ENCODE results near the gene NPTX1.

The NPTX1 gene

DNA sequence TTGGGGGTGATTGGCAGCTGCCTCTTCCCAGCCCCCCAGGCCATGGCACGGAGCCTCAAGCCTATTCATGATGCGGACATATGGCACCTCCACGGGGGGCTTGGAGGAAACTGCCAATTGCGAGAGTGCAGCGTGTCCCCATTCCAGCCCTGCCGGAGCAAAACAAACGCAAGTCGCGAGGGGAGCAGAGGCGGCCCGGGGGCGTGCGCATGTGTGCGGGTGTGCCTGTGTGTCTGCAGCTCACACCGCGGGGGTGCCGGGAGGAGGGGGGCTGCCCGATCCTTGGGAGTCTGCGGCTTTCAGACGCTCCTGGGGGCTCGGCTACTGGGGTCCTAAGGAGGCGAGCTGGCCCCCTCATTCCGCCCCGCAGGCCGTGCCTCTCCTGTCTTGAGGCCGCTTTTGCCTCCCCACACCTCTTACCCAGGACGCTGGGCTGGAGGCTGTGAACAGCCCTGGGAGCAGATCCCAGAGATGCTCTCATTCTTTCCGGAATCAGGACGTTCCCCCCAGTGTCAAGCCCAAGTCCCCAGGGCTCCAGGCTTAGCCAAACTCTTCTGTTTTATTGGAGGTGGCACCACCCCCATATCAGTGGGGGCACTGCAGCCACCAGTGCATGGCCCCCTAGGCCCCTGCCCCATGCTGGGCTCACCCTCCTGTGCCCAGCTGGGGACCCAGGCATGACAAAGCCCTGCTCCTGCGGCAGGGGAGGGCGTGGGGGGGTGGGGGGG is 32.3 kb downstream of the NPTX1 start:
- DNase-seq (ENCODE audit: low read depth, low spot score) = no peak

GRCh38 chr17:80443498-80443897 is 32.9 kb downstream of the NPTX1 start:
- DNase-seq (ENCODE audit: low read depth, low spot score) = no peak

GRCh38 chr17:80442764-80443163 is 33.6 kb downstream of the NPTX1 start:
- no peak for DNase-seq (ENCODE audit: low read depth, low spot score)

GRCh38 chr17:80442323-80442659 is 34.1 kb downstream of the NPTX1 start:
- DNase-seq (ENCODE audit: low read depth, low spot score) = no peak

- no peak for DNase-seq (ENCODE audit: low read depth, low spot score)
Observed at GRCh38 chr17:80441598-80442322, 34.6 kb downstream of the NPTX1 start.

GRCh38 chr17:80441133-80441578 is 35.3 kb downstream of the NPTX1 start:
- no peak for DNase-seq (ENCODE audit: low read depth, low spot score)

DNA sequence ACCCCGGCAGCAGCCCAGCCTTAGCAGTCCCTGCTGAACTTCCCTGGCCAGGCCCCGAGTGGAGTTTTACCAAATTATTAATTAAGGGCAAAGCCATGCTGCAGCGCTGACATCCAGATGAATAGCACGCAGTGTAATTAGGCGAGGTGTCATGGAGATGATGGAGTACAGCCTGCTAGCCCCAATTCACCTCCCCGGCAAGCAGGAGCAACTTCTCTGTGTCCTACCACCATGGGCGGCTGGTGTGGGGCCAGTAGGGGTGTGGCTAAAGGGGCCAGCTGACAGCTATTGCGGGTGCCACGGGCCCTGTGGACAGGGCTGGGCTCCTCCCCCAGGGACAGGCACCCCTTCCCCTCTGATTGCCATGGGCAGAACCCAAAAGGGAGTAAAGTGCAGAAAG is 36.9 kb downstream of the NPTX1 start:
- no peak for DNase-seq (ENCODE audit: low read depth, low spot score)

- no peak for DNase-seq (ENCODE audit: low read depth, low spot score)
Observed at GRCh38 chr17:80438806-80439205, 37.6 kb downstream of the NPTX1 start.

DNA sequence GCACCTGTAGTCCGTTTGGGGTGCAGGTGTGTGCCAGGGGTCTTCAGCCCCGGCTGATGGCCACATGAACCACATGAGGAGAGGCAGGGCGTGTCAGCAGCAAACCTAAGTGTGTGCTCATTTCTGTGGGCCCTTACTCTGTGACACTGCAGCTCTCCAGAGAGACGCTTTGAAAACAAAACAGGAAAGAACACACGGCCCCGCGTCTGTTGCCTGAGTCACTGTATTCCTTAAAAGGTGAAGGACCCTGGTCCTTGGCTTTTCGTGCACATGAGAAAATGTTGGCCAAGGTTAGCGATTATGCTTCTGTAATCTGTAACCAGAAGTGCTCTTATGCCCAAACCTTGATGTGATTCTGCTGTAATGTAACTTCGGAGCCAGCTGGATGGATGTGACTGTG is 38.9 kb downstream of the NPTX1 start:
- DNase-seq (ENCODE audit: low read depth, low spot score) = no peak

GRCh38 chr17:80433916-80434666 is 42.3 kb downstream of the NPTX1 start:
- DNase-seq (ENCODE audit: low read depth, low spot score) = no peak

DNA sequence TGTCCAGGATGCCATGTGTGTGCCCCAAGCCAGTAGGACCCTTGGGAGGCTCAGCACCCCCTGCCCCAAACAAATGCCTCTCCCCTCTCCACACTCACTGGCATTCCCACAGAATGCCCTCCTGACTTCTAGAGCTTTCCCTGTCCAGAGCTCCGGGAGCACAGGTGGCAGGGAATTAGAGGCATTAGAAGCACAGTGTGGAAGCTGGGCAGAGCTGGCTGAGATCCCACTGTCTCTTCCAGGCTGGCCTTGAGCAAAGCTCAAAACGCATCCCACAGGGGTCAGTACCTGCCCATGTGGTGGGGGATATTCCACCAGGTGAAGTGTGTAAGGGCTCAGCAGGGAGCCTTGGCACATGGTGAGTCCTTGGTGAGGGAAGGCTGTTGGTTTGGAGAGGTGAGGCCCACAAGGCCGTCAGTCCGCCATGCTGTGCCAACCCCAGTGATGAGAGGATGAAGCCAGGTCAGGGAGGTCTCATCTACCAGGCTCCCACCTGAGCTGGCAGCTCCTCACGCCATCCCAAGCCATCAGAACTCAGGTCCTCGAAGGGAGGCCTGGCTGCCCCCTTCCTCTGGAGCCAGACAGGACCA is 43.4 kb downstream of the NPTX1 start:
- DNase-seq (ENCODE audit: low read depth, low spot score) = no peak

DNA sequence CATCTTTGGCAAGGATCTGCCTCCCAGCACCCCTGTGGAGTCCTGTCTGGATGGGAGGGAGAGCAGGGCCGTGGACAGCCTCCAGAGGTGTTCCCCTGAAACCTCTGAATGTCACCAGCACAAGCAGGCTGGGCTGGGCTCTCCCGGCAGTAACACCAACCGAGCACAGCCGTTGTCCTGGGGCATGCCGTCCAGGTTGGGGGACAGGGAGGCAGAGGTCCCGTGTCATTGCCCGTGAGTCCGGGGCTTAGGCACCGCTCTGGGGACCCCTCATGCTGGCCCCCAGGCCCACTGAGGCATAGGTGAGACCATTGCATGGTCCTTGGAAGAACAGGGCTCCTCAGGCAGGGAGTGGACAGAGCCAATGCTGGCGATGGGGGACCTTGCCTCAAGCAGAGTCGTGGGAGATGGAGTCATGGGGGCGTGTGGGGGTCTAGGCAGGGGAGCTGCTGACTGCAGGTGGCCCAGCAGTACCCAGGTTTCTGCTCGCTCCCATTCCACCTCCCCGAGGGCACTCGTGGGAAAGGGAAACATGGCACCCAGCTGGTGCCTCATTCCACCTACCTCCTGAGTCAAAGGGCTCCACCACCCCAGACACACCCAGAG is 44.0 kb downstream of the NPTX1 start:
- no peak for DNase-seq (ENCODE audit: low read depth, low spot score)

DNA sequence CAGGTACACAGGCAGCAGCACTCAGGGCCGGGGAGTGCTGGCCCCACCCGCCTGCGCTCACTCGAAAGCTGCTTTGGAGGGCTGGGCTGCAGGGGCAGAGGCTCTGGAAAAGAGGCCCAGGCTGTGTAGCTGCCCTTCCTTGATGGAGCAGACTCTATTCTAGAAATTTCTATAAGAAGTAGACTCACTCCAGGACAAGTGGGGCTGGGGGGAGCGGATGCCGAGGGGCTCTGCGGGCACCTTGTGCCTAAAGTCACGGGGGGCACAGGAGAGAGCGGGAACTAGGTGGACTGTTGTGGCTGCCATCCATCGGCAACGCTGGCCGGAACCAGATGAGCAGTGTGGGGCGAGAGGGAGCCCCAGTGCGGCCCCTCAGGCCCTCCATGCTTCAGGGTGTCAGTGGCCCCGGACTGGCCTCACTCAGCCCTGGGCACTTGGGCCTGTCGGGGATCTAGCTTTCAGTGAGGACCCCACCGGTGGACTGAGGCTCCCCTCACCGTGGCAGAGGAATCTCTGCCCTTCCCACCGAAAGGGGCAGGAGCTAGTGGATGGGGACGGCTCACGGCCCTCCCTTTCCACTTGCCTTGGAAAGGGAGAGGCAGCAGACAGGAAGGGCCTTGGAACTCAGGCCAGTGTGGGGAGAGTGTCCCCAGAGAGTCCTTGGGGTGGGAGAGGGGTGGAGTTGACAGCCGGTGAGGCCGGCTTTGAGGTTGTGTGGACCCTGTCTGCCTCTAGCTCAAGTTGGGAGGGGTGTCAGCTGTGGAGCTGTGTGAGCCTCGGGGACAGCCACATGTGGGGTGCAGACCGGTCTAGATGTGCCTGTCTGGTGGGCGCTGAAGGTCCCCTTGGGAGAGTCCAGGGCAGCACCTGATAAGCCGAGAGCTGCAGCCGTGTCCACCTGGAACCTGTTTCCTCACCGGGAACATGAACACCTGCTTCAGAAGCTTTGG is 44.9 kb downstream of the NPTX1 start:
- no peak for DNase-seq (ENCODE audit: low read depth, low spot score)

- DNase-seq (ENCODE audit: low read depth, low spot score) = no peak
Observed at GRCh38 chr17:80430446-80431245, 45.8 kb downstream of the NPTX1 start.

DNA sequence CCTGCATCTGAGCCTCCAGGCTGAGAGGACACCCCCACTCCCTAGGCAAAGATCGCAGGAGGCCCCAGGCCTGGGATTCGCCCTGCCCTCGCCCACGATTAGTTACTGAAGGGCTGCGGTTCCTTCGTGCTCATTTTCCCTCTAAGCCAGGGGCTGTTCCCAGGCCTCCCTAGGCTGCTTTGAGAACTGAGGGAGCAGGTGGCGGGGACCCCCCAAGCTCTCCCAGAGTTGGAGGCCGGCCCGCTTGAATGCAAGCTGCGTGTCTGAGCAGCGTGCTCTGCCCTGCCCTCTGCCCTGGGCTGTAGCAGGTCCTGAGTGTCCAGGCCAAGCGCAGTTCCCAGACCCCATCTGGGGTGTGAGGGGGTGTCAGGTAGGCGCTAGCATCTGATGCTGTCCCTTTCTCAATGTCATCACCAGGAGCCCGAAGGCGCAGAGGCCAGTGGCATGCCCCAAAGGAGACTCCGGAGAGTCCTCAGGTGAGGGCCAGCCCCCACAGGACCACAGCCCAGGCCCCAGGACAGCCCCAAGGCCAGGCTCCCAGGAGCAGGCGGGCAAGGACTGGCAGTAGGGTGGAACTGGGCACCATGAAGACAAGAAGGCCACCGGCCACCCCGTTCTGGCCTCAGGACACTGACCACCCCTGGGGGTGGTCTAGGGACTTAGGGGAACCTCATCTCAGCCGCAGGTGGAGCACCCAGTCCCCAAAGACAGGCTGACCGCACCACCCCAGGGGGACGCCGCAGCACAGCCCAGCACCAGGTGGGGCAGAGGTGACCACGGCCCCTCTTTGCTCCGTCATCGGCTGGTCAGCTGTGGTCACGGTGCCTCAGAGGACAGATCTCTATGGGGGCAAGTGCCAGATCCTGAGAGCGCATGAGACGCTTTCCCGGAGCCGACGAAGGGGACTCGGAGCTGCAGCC is 46.8 kb downstream of the NPTX1 start:
- no peak for DNase-seq (ENCODE audit: low read depth, low spot score)

DNA sequence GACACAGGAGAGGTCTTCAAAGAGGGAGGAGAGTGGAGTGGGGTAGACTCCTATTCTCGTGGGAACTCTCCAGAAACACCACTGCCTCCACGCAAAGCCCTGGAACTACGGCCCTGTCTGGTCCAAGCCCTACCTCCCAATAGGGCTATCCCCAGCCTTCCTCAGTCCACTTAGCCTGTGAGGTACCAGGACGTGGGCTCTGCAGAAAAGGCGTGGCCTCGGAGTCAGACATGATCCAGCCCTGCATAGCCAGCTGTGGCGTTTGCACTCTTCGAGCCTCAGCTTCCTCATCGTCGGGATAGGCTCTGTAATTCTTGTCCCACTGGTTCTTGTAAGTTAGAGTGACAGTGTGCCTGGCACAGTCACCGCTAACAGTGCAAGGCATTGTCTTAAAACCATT is 47.6 kb downstream of the NPTX1 start:
- DNase-seq (ENCODE audit: low read depth, low spot score) = no peak

DNA sequence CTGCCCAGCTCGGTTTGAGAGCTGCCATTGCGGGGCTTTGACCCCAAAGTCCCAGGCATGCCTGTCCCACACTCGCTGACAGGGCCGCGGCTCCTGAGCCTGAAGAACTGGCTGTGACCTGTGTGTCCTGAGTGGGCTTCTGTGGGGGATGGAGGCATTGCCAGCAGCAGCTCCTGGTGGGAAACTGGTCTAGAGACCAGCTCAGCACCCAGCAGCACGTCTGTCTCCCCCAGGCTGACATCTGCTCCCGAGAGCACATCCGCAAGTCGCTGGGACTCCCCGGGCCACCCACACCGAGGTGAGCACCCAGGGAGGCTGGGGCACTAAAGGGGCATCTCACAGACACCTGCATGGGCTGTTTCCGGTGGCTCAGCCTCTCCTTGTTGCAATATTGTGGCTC is 48.0 kb downstream of the NPTX1 start:
- no peak for DNase-seq (ENCODE audit: low read depth, low spot score)

DNA sequence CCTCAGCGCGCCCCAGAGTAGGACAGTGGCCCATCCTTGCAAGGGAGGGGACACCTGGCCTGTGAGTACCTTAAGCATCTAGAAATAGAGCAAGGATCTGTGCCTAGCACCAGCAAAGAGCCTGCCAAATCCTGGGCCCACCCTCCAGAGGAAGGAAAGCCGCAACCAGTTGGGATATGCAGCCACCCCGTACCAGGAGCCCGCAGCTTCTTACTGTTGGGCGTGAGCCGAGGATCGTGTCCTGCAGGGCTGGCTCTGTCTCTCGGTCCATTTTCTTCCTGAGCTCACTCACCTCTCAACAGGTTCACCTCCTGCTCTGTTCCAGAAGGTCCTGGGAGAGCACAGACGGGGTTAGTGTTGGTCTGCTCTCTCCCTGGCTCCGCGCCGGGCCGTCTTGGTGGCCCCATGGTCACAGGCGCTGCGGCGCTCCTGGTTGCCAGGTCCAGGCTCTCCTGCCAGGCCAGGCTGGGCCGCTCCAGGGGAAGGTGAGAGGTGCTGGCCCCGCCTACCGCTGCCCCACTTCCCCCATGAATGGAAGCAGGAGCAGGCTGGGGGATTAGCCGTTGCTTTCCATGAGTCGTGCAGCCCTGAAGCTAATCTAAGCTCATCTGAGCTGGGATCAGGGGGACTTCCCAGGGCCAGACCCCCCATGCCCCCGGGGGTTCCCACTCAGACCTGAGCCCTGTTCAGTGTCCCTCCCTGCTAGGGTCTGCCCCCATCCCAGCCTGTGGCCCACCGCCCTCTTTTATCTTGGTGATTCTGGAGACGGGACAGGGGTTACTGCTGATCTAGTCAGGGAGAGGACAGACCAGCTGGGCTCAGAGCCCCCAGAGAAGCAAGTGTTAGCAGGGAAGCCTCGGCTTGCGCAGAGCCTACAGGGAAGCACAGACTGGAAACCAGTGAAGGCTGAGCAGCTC is 48.8 kb downstream of the NPTX1 start:
- DNase-seq (ENCODE audit: low read depth, low spot score) = no peak

Measured in brain pericyte (primary cell).